NCI-H2107 treated with DMSO at 0.1 percent for 48 hours (cell line): ENCODE results near the gene AGPAT2.
A peak's percentile ranks its signal among the peaks of the same experiment; 100 is the strongest.

ENCODE experiments used
- DNase-seq: peaks from one replicate; lab custom pipeline; 2025; ENCODE audit not compliant: unreplicated experiment; lab: John Stamatoyannopoulos, UW

AGPAT2 gene

DNA sequence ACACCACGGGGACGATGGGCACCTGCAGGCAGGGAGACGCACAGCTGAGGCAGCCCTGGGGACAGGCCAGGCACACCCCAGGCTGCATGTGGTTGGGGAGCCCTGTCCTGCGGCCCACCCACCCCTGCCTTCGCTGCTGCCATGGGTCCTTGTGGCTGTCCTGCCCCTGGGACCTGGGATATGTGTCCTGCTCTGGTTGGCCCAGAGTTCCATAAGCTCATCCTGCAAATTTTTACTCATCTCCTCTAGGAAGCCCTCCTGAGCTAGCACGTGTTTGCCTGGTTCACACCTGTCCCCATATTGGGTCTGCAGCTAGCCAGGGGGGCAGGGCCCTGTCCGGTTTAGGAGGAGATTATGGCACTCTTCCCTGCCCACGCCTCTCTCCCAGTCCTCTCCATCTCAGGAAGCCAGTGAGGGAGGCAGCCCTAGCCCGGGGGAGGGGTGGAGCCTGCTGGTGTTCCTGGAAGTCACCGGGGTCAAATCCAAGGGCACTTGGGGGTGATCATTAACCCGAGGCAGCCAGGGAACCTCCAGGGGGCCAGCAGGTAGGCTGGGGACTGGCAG is 12.4 kb downstream of the AGPAT2 start:
- DNase-seq: no peak

DNA sequence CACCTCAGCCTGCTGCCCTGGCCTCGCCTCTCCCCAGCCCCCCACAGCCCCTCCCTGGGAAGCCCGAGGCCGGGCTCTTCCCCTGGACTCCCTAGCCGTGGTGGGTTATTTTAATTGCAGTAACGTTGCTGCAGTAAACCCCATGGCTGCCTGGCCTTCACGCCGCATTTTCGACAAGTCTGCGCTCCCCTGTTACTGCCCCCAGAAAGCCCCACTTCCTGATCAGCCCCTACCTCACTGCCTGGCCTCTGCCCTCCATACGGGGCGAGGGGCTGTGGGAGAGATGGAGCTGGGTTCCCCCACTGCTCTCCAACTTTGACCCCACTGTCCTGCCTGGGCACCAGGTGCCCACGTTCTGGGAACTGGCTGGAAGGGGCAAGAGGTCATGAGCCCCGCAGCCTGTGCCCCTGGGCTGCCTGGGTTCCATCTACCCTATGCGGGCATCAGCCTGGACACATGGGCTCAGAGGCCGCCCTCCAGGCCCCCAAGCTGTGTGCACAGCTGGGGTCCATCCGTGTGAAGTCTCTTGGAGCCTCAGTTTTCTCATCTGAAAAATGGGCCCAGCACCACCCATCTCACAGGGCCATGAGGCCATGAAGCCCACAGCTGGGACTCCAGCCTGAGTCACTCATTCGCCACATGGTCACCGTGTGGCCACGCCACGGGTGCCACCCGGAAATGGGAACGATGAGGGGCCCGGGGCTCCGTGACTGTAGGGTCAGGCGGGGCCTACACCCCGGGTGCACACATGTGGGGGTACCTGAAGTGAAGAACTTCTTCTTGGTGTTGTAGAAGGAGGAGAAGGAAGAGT is 13.1 kb downstream of the AGPAT2 start:
- DNase-seq: no peak

DNA sequence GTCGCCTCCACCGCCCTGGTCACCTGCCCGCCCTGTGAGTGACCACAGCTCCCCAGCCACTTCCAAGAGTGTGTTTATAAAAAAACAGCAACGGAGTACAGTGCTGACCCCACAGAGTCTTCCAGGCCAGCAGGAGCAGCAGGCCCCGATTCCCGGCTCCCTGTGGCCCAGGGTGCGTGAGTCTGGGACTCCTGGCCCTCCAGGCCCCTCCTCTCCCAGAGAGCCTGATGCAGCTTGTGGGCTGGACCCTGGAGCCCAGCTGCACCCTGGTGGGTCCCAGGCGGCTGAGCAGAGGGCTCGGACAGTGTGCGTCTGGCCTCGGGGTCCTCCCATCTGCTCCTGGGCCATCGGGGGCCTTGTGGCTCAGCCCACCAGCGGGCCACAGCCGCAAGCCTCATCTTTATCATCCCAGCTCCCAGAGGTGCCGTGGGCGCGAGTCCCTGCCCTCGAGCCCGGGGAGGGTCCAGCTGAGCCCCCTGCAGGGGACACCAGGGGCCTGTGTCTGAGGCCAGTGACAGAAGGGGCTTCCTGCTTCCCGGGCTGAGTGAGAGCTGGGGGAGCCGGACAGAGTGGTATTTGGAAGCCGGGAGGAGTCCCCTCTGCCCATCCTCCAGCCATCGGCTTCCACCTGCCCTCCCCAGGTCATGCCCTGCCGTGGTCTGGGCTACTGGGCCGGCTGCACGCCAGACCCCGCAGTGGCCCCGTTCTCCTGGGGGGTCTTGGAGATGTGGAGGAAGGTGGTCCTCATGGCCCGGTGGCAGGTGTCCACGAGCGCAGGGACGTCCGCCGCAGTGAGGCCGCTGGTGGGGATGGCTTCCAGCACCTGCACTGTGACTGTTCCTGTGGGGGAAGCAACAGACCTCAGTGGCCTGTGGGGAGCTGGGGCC is 13.9 kb downstream of the AGPAT2 start:
- DNase-seq: no peak

DNA sequence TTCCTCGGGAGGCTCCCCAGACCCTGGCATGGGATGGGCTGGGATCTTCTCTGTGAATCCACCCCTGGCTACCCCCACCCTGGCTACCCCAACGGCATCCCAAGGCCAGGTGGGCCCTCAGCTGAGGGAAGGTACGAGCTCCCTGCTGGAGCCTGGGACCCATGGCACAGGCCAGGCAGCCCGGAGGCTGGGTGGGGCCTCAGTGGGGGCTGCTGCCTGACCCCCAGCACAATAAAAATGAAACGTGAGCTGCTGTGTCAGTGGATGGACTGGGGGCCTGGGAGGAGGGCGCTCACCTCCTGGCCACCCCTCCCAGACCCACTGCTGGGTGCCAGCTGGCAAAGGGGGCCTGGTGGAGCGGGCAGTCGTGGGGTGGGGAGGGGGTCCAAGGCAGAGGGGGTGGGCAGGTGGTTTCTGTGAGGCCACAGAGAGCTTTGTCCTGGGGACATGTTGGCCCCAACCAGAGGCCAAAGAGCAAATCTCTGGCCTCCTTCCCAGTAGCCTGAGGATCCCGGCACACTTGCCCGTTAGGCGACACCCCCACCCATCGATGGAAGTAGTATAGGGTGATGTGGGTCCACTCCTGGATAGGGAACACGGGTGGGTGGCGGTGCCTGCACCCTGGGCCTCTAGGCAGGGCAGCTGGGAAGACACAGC is 14.7 kb downstream of the AGPAT2 start:
- no peak for DNase-seq

DNA sequence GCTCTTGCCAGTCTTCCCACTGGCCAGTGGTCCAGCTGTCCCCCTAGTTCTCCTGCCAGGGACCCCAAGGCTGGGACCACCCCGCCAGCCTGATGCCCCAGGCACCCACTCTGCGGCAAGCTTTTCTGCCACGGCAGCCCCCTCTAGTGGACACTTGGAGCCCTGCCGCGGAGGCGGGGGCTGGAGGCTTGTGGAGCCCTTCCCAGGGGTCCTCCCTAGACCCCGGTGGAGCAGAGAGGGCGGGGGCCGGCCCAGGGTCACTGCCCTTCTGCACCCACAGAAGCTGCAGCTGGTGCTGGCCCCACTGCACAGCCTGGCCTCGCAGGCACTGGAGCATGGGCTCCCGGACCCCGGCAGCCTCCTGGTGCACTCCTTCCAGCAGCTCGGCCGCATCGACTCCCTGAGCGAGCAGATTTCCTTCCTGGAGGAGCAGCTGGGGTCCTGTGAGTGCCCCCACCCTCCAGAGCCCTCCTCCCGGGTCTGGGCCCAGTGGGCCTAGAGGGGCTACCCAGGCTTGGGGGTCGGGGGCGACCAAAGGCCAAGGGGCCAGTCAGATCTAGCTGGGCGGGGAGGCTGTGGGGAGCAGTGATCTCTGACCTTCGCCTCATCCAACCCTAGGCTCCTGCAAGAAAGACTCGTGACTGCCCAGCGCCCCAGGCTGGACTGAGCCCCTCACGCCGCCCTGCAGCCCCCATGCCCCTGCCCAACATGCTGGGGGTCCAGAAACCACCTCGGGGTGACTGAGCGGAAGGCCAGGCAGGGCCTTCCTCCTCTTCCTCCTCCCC is 15.4 kb downstream of the AGPAT2 start:
- no peak for DNase-seq

DNA sequence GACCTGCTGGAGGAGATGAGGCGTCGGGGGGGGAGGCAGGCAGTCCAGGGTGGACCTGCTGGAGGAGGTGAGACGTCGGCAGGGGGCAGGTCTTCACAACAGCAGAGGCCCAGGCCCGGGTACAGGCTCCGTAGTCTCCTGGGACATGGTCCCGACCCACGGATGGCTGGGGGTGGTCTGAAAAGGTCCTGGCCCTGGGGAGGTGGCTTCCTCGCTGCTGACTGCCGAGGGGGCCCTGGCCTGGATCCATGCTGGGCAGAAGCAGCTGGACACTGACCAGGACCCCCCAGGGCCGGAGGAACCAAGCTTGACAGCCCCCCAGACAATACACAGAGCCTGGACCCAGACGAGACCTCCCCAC is 16.0 kb downstream of the AGPAT2 start:
- no peak for DNase-seq

DNA sequence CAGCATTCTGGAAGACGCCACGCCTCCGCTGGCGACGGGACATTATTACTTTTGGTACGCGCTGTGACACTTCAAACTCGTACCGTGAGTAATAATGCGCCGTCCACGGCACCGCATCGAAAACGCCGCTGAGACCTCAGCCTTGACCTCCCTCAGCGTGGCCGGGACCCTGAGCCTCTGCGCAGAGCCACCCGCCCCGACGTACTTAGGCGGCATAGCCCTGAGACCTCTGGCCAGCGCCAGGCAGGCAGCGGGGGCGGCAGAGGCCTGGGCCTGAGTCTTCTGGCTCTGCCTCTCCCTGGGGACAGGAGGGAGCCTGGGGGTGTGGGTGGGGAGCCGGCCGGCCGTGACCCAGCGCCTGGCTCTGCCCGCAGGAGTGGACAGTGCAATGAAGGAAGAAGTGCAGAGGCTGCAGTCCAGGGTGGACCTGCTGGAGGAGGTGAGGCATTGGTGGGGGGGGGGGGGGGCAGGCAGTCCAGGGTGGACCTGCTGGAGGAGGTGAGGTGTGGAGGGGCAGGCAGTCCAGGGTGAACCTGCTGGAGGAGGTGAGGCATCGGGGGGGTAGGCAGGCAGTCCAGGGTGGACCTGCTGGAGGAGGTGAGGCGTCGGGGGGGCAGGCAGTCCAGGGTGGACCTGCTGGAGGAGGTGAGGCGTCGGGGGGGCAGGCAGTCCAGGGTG is 16.5 kb downstream of the AGPAT2 start:
- no peak for DNase-seq

DNA sequence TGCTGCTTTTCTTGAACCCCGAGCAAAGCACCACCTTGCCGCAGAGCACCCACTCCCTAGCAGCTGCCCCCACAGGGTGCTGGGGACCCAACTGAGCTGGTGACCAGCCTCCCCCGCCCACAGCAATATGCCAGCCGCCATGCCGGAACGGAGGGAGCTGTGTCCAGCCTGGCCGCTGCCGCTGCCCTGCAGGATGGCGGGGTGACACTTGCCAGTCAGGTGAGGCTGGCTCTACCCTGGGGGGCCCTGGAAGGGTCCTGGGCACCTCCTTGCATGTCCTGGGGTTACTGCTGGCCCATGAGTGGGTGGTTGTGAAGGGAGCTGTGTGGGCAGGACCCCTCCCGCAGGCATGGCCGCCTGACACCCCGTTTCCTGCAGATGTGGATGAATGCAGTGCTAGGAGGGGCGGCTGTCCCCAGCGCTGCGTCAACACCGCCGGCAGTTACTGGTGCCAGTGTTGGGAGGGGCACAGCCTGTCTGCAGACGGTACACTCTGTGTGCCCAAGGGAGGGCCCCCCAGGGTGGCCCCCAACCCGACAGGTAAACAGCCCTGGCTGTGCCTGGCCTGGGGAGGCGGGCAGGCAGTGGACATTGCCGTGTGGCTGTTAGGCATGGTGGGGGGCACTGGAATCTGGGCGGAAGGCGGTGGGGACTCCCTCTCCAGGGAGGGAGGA is 17.3 kb downstream of the AGPAT2 start:
- no peak for DNase-seq

DNA sequence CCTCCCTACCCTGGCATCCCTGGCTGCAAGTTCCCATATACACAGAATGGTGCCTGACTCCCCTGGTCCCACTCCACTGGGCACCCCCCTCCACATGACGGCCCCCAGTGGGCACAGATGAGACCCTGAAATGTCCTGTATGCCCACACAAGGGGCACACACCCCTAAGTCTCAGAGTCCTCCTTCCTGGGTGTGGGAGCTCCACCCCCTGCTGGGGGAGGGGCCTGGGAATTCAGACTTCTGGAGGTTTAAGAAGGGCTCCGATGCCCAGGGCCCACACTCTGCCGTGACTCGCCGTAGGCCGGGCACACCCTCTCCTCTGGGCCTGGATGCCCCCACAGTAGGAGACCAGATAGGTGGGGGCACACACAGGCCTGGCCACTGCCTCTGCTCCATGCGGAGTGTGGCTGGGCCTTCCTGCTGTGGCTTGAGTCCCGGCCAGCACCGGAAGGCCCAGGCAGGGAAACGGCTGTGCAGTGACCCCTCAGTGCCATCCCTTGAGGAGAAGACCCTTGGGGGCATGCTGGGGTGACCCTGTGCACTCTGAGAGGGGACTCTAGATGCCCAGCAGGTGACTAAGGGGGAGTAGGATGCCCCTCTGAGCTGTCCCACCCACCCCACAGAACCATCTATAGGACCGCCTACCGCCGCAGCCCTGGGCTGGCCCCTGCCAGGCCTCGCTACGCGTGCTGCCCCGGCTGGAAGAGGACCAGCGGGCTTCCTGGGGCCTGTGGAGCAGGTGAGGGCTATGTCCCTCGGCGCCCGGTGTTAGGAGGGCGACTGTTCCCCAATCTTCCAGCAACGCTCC is 18.1 kb downstream of the AGPAT2 start:
- no peak for DNase-seq

DNA sequence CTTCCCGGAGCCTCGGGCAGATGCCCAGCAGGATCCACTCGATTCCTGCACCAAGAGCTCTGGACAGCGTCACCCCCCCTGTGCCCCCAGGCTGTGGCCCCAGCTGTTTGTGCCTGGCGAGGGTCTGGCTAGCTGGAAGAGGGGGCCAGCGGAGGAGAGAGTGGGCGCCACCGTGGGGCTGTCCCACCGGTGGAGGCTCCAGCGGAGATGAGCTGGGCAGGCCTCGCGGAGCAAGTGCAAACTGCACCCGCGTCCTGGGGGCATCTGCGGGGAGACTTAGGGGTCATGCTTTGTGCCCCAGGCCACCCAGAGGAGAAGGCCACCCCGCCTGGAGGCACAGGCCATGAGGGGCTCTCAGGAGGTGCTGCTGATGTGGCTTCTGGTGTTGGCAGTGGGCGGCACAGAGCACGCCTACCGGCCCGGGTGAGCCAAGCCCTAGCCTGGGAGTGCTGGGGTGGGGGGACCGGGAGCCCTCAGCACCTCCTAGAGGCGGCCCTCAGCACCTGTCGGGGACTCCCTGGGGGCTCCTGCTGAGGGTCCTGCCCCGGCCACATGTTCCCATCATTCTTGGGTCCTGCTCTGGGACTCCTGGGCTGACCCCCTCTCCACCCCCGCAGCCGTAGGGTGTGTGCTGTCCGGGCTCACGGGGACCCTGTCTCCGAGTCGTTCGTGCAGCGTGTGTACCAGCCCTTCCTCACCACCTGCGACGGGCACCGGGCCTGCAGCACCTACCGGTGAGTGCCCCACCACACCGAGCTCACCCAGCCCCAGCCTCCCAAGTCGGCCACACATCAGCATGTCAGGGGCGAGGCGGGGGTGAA is 19.1 kb downstream of the AGPAT2 start:
- DNase-seq: no peak

DNA sequence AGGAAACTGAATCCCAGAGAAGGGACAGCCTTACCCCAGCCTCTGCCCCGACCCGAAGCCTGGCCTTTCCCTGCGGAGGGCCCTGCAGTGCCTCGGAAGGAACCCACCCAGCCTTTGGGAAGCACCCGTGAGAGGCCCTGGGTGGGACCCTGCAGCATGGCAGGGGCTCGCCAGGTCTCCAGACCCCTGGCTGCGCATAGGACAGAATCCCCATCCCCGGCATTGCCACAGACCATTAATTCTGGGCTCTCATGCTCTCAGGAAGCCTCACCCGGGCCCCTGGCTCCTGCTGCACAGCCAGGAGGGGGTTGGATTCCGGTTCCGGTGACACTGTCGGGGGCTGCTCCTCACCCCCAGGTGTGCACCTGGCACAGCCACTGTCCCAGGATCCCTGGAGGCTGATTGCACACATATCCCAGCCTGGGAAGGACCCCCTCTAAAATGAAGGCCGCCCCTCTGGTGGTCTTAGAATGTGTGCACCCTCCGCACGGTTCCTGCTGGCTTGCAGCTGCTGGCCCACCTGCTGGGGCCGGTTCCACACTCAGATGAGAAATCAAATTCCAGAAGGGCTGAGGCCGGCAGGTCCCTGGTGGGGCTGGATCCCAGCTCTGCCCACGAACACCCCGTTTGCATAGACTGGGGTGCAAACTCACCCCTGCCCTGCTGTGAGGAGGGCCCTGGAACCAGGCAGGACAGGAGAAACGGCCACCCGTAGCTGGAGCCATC is 19.9 kb downstream of the AGPAT2 start:
- DNase-seq: peak; percentile 17

DNA sequence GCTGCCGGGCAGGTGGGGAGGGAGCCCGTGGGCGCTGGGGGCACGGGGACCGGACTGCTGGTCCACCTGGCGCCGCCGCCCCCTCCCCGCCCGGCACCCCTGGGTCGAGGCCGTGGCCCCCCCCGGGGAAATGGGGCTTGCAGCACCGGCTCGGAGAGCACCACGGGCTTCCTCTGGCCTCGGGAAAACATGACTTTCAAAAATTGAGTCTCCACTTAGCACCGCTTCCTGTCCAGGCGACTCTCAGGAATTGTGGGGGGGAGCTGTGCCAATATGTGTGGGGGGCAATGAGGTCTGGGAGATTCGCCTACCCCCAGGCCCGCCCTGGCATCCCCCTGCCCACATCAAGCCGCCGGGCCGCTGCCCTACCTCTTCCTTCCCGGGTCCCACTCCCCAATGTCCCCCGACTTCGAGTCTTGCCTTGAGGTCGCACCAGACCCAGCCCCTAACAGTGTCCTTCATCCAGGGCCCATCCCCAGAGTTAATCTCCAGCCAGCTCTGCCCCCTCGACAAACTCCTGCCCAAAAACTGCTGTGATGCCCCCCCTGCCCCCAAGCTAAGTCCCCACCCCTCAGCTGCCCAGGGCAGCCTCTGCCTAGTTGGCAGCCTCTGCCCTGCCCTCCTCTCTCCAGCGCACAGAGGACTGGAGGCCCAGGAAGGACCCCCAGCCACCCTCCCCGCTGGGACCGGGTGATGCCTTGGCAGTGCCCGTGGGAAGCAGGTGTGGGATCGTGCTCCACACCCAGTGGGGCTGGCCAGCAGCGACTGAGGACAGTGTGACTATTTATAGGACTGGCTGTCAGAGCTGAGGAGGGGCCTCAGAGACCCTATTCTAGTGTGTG is 20.7 kb downstream of the AGPAT2 start:
- DNase-seq: no peak

DNA sequence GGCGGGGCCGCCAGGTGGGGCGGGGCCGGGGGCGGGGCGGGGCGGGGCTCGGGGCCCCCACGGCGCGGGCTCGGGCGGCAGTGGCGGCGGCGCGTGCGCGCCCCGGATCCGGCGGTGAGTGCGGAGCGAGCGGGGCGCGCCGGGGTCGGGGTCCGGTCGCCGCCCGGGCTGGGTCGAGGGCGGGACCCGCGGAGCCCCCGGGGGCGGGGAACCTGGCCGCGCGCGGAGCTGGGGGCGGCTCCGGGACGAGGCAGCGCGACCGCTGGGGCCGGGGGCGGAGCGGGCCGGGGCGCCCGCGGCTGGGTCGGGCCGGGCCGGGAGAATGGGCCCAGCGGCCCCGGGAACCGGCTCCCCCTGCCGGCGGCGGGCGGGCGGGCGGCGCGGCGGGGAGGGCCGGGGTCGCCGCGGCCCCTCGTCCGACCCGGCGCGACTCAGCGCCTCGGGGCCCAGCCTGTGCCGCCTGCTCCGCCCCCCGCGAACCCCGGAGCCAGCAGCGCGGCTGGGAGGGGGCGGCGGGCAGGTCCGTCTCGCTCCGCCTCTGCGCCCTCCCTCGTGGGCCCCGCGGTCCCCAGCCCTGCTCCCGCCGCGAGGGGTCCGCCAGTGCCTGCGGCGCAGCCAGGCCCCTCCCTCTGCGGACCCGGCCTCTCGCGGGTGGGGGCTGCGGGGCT is 21.4 kb downstream of the AGPAT2 start:
- no peak for DNase-seq

DNA sequence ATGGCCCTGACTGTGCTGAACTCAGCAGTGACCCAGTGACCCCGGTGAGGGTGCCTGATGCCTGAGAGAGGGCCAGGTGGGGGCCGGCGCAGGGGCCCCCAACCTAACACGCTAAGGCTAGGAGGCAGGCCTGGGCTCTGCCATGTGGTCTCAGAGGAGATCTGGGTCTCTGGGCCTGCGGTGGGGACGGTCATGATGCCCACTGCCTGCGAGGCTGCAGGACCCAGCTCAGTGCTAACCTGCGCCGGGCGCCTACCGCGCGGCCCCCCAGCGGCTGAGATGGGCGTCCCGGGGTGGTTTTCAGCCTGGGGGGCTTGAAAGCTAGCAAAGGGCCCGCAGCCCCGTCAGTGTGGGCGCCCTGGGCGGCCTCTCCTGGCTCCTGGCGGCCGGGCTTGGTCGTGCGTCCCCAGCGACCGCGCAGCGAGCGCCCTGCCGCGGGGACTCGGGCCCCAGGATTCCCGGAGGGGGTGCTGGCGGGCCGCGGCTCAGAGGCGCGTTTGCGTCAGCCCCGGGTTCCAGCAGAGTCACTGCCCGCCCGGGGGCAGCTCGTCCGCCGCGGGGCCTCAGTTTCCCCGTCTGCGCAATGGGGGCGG is 22.1 kb downstream of the AGPAT2 start:
- no peak for DNase-seq
